ENCODE measurements around the gene TEDC1.

Gene TEDC1

GRCh38 chr14:105528586-105529318, 37.7 kb downstream of the TEDC1 start:
- no peaks in the 10 kb centered on the region for H3K36me3 ChIP-seq (ENCODE audit: insufficient read depth, low read length)
- peak overlapping the region; percentile 64 for H2AFZ ChIP-seq (ENCODE audit: low read depth, low read length)
- peaks cover 3% of the 10 kb centered on the region for H3K4me1 ChIP-seq (ENCODE audit: insufficient read depth, low read length)
- H3K27me3 ChIP-seq (ENCODE audit: insufficient read depth, low read length), result peaks cover 6% of the 10 kb centered on the region
- H3K9me3 ChIP-seq (ENCODE audit: low read length), result peaks cover 2% of the 10 kb centered on the region
- H3K4me3 ChIP-seq (ENCODE audit: low read length), result no peak overlapping the region

GRCh38 chr14:105529319-105529568, 38.2 kb downstream of the TEDC1 start:
- Histone ChIP-seq H3K36me3 (ENCODE audit: insufficient read depth, low read length) (no peaks in the 10 kb centered on the region), H3K9me3 (ENCODE audit: low read length) (no peaks in the 10 kb centered on the region), H3K4me3 (ENCODE audit: low read length) (no peak overlapping the region), H3K27me3 (ENCODE audit: insufficient read depth, low read length) (peaks cover 10% of the 10 kb centered on the region), H2AFZ (ENCODE audit: low read depth, low read length) (no peak overlapping the region), H3K4me1 (ENCODE audit: insufficient read depth, low read length) (peaks cover 3% of the 10 kb centered on the region)

- H2AFZ ChIP-seq (ENCODE audit: low read depth, low read length), result no peak overlapping the region
- no peaks in the 10 kb centered on the region for H3K36me3 ChIP-seq (ENCODE audit: insufficient read depth, low read length)
- H3K9me3 ChIP-seq (ENCODE audit: low read length), result no peaks in the 10 kb centered on the region
- H3K27me3 ChIP-seq (ENCODE audit: insufficient read depth, low read length), result peaks cover 15% of the 10 kb centered on the region
- H3K4me1 ChIP-seq (ENCODE audit: insufficient read depth, low read length), result peaks cover 3% of the 10 kb centered on the region
- no peak overlapping the region for H3K4me3 ChIP-seq (ENCODE audit: low read length)
Measured at GRCh38 chr14:105529569-105530284, 38.7 kb downstream of the TEDC1 start.

- H3K27me3 ChIP-seq (ENCODE audit: insufficient read depth, low read length), result peaks cover 16% of the 10 kb centered on the region
- no peaks in the 10 kb centered on the region for H3K9me3 ChIP-seq (ENCODE audit: low read length)
- H3K36me3 ChIP-seq (ENCODE audit: insufficient read depth, low read length), result no peaks in the 10 kb centered on the region
- no peak overlapping the region for H2AFZ ChIP-seq (ENCODE audit: low read depth, low read length)
- no peak overlapping the region for H3K4me3 ChIP-seq (ENCODE audit: low read length)
- peaks cover 3% of the 10 kb centered on the region for H3K4me1 ChIP-seq (ENCODE audit: insufficient read depth, low read length)
Measured at GRCh38 chr14:105530285-105531087, 39.4 kb downstream of the TEDC1 start.

- no peaks in the 10 kb centered on the region for H3K36me3 ChIP-seq (ENCODE audit: insufficient read depth, low read length)
- no peak overlapping the region for H2AFZ ChIP-seq (ENCODE audit: low read depth, low read length)
- H3K4me1 ChIP-seq (ENCODE audit: insufficient read depth, low read length), result peaks cover 3% of the 10 kb centered on the region
- no peaks in the 10 kb centered on the region for H3K9me3 ChIP-seq (ENCODE audit: low read length)
- H3K4me3 ChIP-seq (ENCODE audit: low read length), result no peak overlapping the region
- H3K27me3 ChIP-seq (ENCODE audit: insufficient read depth, low read length), result peaks cover 15% of the 10 kb centered on the region
Measured at GRCh38 chr14:105531088-105531893, 40.2 kb downstream of the TEDC1 start.

- Histone ChIP-seq H3K4me1 (ENCODE audit: insufficient read depth, low read length) (peaks cover 3% of the 10 kb centered on the region), H3K36me3 (ENCODE audit: insufficient read depth, low read length) (no peaks in the 10 kb centered on the region), H3K27me3 (ENCODE audit: insufficient read depth, low read length) (peaks cover 17% of the 10 kb centered on the region), H3K4me3 (ENCODE audit: low read length) (no peak overlapping the region), H3K9me3 (ENCODE audit: low read length) (no peaks in the 10 kb centered on the region), H2AFZ (ENCODE audit: low read depth, low read length) (no peak overlapping the region)
Measured at GRCh38 chr14:105531894-105532623, 41.0 kb downstream of the TEDC1 start.

- Histone ChIP-seq H3K27me3 (ENCODE audit: insufficient read depth, low read length) (peaks cover 20% of the 10 kb centered on the region), H3K4me1 (ENCODE audit: insufficient read depth, low read length) (peaks cover 2% of the 10 kb centered on the region), H3K9me3 (ENCODE audit: low read length) (no peaks in the 10 kb centered on the region), H2AFZ (ENCODE audit: low read depth, low read length) (no peak overlapping the region), H3K36me3 (ENCODE audit: insufficient read depth, low read length) (no peaks in the 10 kb centered on the region), H3K4me3 (ENCODE audit: low read length) (no peak overlapping the region)
Measured at GRCh38 chr14:105532735-105533141, 41.7 kb downstream of the TEDC1 start.

- Histone ChIP-seq H3K36me3 (ENCODE audit: insufficient read depth, low read length) (no peaks in the 10 kb centered on the region), H3K4me3 (ENCODE audit: low read length) (no peak overlapping the region), H3K4me1 (ENCODE audit: insufficient read depth, low read length) (no peaks in the 10 kb centered on the region), H3K27me3 (ENCODE audit: insufficient read depth, low read length) (peaks cover 20% of the 10 kb centered on the region), H2AFZ (ENCODE audit: low read depth, low read length) (no peak overlapping the region), H3K9me3 (ENCODE audit: low read length) (no peaks in the 10 kb centered on the region)
Measured at GRCh38 chr14:105533391-105533790, 42.3 kb downstream of the TEDC1 start.

- no peaks in the 10 kb centered on the region for H3K4me1 ChIP-seq (ENCODE audit: insufficient read depth, low read length)
- H2AFZ ChIP-seq (ENCODE audit: low read depth, low read length), result no peak overlapping the region
- H3K36me3 ChIP-seq (ENCODE audit: insufficient read depth, low read length), result no peaks in the 10 kb centered on the region
- H3K9me3 ChIP-seq (ENCODE audit: low read length), result no peaks in the 10 kb centered on the region
- peaks cover 20% of the 10 kb centered on the region for H3K27me3 ChIP-seq (ENCODE audit: insufficient read depth, low read length)
- no peak overlapping the region for H3K4me3 ChIP-seq (ENCODE audit: low read length)
Measured at GRCh38 chr14:105533811-105534498, 42.9 kb downstream of the TEDC1 start.

GRCh38 chr14:105534586-105534985, 43.5 kb downstream of the TEDC1 start:
- H3K4me1 ChIP-seq (ENCODE audit: insufficient read depth, low read length), result no peaks in the 10 kb centered on the region
- H3K9me3 ChIP-seq (ENCODE audit: low read length), result no peaks in the 10 kb centered on the region
- H2AFZ ChIP-seq (ENCODE audit: low read depth, low read length), result no peak overlapping the region
- H3K4me3 ChIP-seq (ENCODE audit: low read length), result no peak overlapping the region
- H3K36me3 ChIP-seq (ENCODE audit: insufficient read depth, low read length), result no peaks in the 10 kb centered on the region
- peaks cover 20% of the 10 kb centered on the region for H3K27me3 ChIP-seq (ENCODE audit: insufficient read depth, low read length)

- Histone ChIP-seq H3K27me3 (ENCODE audit: insufficient read depth, low read length) (peaks cover 20% of the 10 kb centered on the region), H3K36me3 (ENCODE audit: insufficient read depth, low read length) (no peaks in the 10 kb centered on the region), H3K4me3 (ENCODE audit: low read length) (no peak overlapping the region), H3K4me1 (ENCODE audit: insufficient read depth, low read length) (no peaks in the 10 kb centered on the region), H2AFZ (ENCODE audit: low read depth, low read length) (no peak overlapping the region), H3K9me3 (ENCODE audit: low read length) (no peaks in the 10 kb centered on the region)
Measured at GRCh38 chr14:105536051-105536450, 45.0 kb downstream of the TEDC1 start.

Data from neuron (in vitro differentiated cells).